Measurements from ENCODE around the gene SYT1. TPM values are rescaled to one million over a fixed set of nuclear protein-coding genes. Genes with fewer than 3 reads are reported as not detected.

The SYT1 gene
- total RNA-seq, 4 donors from 2014 or later = 9.7 to 24.3 (median 18.3) TPM

DNA sequence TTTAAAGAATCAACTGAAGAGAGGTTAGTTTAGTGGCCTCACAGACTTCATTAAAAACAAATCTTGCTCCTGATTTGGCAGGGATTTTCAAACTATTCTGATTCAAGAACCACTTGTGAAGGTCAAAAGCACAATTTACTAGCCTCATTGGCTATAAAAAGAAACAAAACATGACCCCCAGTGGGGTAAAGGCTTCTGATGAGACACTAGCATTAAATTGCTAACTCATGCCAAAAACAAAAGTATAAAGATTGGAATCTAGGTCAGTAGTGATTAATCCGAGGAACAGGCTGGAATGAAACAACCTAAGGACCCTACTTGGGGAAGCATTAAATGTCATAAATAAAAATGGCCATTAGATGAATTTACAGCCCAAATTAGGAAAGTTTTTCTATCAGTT, 513.9 kb downstream of the SYT1 start:
- Histone ChIP-seq H3K36me3 (no peaks in the 10 kb centered on the region), H3K27me3 (no peaks in the 10 kb centered on the region), H3K27ac (peak overlapping the region in 1 of 2 donors; percentile 29), H3K4me1 (no peaks in the 10 kb centered on the region), H3K4me3 (no peak overlapping the region), H3K9me3 (no peaks in the 10 kb centered on the region)
- TF ChIP-seq CTCF (IDR thresholded peaks at IDR 0.05) (no peak), POLR2A (IDR thresholded peaks at IDR 0.05) (no peak)
- DNase-seq = no peak
- intact Hi-C loops (cut with DNase I; ENCODE audit: low total_unique reads) = no loop called here

- H3K4me1 ChIP-seq = no peaks in the 10 kb centered on the region
- H3K27ac ChIP-seq = no peak overlapping the region
- H3K27me3 ChIP-seq = no peaks in the 10 kb centered on the region
- H3K9me3 ChIP-seq = no peaks in the 10 kb centered on the region
- no peak overlapping the region for H3K4me3 ChIP-seq
- TF ChIP-seq POLR2A (IDR thresholded peaks at IDR 0.05) (no peak), CTCF (IDR thresholded peaks at IDR 0.05) (no peak)
- intact Hi-C loops (cut with DNase I; ENCODE audit: low total_unique reads) = no loop called here
- no peaks in the 10 kb centered on the region for H3K36me3 ChIP-seq
- no peak for DNase-seq
These were observed 515.8 kb downstream of the SYT1 start for GRCh38 chr12:79380402-79380801.

- H3K27me3 ChIP-seq = no peaks in the 10 kb centered on the region
- no peak overlapping the region for H3K4me3 ChIP-seq
- DNase-seq = no peak
- no peaks in the 10 kb centered on the region for H3K4me1 ChIP-seq
- H3K27ac ChIP-seq = peak overlapping the region in 1 of 2 donors; percentile 0
- TF ChIP-seq POLR2A (IDR thresholded peaks at IDR 0.05) = no peak
- no peak for TF ChIP-seq CTCF (IDR thresholded peaks at IDR 0.05)
- H3K36me3 ChIP-seq = no peaks in the 10 kb centered on the region
- no peaks in the 10 kb centered on the region for H3K9me3 ChIP-seq
- intact Hi-C loops (cut with DNase I; ENCODE audit: low total_unique reads) = no loop called here
These were observed 517.0 kb downstream of the SYT1 start for GRCh38 chr12:79381248-79382208.

DNA sequence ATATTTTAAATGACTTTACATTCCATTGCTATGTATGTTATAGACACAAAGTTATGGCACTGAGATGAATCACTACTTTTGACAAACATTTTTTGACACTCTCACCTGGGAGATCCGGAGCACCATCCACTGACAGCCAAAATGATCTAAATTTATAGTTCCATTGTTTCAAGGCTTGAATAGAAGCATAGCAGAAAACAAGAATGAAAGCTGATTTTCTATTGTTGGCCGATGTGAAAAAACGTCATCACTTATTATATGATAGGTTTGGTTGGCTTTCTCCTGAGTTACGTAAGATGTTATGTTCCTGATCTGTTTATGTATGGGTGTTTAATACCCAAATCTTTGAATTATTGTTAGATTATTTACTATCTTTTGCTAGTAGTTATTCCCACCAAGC, 520.0 kb downstream of the SYT1 start:
- H3K36me3 ChIP-seq = no peaks in the 10 kb centered on the region
- no peaks in the 10 kb centered on the region for H3K9me3 ChIP-seq
- H3K4me1 ChIP-seq = no peaks in the 10 kb centered on the region
- intact Hi-C loops (cut with DNase I; ENCODE audit: low total_unique reads) = no loop called here
- no peak for DNase-seq
- no peak for TF ChIP-seq CTCF (IDR thresholded peaks at IDR 0.05)
- no peak for TF ChIP-seq POLR2A (IDR thresholded peaks at IDR 0.05)
- H3K4me3 ChIP-seq = no peak overlapping the region
- no peaks in the 10 kb centered on the region for H3K27me3 ChIP-seq
- no peak overlapping the region for H3K27ac ChIP-seq

- no peak for DNase-seq
- TF ChIP-seq POLR2A (IDR thresholded peaks at IDR 0.05) (no peak), CTCF (IDR thresholded peaks at IDR 0.05) (no peak)
- Histone ChIP-seq H3K9me3 (no peaks in the 10 kb centered on the region), H3K4me3 (no peak overlapping the region), H3K27ac (no peak overlapping the region), H3K36me3 (no peaks in the 10 kb centered on the region), H3K4me1 (no peaks in the 10 kb centered on the region), H3K27me3 (no peaks in the 10 kb centered on the region)
- intact Hi-C loops (cut with DNase I; ENCODE audit: low total_unique reads) = no loop called here
These were observed 523.4 kb downstream of the SYT1 start for GRCh38 chr12:79388011-79388410.

Measured in uterus (tissue), 4 donors.